GM19193 (cell line): ENCODE results near the gene TMEM119.

ENCODE experiments used
- POLR2A ChIP-seq: IDR thresholded peaks from 4 replicates; pipeline ENCODE4 v1.6.1; 2011; ENCODE audit not compliant: insufficient read depth, insufficient read length; ENCODE audit errors: extremely low read depth

TMEM119 gene

DNA sequence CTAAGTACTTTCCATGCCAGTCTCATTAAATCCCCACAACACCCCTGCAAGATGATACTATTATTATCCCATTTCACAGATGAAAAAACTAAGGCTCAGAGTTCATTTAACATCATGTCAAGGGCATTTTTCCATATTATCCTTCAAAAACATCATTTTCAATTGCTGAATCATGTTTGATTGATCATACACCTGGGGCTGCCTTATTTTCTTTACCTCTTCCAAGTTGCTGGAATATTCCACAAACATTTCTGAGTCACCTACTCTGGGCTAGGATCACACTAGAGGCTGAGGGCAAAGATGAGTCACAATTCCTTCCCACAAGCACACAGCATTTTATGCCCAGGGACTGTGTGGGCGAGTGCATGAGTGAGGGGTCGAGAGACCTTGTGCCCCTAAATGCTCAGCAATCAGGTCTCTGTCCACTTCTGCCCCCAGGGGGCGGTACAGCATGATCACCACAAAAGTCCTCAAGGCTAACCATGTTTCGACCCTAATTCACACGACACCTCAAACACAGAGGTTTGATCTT lies 14.1 kb upstream of the TMEM119 start:
- TF ChIP-seq POLR2A = no peak

DNA sequence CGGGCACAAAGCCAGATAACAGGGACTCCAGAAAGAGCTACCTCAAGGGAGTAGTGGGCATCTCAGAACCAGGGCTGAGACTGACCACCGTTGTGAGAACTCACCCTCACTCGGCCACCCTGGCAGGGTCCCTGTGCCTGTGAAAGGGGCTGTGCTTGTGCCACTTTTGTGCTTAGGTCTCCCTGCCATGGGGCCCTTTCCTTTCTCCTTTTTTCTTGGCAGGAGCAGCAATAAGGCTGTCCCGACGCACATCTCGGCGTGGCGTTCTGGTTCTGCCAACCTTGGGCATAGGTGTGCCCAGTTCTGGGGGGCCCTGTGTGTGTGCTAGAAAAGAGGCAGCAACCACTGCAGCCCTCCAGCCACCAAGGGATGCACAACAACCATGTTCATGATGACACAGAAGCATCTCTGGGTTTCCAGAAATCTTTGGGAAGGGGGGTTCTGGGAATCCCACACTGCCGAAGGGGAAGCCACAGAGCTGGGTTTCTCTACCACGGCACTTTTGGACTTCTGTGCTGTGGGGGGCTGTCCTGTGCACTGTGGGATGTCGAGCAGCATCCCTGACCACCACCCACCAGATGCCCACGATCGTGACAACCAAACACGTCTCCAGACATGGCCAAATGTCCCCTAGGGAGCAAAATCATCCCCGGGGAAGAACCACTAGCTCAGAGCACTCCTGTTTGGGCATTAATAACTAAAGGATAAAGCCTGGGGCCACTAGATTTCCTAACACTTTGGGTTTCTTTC lies 13.1 kb upstream of the TMEM119 start:
- TF ChIP-seq POLR2A = no peak

DNA sequence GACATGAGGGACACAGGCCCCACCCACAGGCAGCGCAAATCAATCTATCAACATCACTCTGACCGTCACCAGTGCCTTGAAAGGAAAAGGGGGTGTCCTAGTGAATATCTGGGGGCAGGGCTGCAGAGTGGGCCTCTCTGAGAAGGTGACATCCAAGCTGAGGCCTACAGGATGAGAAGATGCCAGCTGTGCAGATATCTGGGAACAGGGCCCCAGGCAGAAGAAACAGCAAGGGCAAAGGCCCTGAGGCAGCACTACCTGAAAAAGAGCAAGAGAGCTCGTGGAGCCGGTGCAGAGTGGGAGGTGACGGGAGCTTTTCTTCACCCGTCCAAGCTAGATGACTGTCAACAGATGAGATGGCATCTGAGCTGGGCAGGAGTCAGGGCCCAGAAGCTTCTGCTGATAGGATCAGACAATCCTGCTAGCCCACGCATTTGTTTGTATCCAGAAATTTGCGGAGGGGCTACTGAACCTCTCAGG lies 12.5 kb upstream of the TMEM119 start:
- no peak for TF ChIP-seq POLR2A

DNA sequence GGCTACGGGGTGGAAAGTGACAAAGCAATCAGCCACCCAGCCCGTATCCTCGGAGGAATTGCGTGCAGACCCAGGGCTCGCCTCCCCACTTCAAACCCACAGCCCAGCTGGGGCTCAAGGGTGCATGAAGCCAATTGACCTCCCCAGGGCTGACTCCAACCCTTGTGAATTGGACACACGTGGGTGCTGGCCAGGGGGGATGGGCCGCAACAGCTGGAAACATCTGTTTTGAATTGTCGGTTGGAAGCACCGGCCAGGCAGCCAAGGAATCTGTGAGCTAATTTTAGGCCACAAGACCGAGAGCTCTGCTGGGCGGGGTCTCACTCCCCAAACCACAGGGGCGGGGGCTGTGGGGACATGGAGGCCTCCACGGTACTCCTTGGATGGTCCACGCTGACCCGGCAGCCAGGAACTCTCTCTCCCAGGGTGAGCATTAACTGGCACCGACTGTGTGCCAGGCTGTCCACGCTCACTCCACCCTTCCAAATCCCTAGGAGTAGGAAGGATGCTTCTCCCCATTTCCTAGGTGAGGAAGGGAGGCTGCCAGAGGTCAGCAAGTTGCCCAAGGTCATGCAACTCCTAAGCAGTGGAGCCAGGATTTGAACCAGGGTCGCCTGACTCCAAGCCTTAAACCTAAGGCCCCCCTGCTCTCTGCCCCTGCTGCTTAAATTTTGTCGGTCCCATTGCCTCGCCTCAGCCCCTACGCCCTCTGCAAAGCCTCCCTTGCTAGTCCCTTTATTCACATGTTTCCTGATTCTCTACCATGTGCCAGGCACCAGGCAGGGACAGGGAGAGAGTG lies 11.9 kb upstream of the TMEM119 start:
- no peak for TF ChIP-seq POLR2A

DNA sequence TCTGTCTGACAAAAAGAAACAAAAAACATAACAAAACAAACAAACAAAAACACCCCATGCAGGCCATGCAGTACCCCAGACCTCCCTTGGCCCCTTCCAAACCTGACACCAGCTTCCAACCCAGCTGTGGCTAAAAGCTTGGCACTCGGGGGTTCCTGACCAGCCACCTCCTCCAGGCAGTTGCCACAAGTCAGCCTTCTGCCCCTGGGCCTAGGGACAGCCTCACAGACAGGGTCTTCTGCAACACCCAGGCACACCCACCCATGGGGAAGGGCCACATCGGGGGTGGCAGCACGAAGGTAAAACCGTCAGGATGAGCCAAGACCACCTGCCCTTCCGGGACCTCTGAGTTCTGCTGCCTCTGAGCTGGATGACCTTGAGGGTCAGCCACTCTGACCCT lies 10.7 kb upstream of the TMEM119 start:
- TF ChIP-seq POLR2A = no peak

DNA sequence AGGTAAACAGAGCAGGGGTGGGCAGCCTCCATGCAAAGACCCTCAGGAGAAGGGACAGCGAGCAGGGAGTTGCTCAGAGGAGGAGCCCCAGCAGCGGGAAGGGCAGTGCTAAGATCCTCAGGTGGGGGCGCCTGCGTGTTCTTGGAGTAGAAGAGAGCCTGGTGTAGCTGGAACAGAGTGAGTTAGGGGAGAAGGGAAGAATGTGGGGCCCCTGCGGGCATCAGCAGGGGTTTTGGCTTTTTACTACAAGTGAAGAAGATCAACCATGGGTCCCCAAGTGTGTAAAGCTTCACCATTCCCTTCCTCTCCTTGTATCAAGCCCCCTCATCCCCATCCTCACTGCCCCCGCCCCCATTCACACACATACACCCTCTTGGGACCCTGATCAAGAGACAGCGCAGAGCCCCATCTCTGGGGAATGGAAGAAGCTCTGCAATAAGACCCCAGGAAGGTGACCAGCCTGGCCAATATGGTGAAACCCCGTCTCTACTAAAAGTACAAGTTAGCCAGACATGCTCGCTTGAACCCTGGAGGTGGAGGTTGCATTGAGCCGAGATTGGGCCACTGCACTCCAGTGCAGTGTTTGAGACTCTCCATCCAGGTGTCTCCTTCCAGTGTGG lies 10.2 kb upstream of the TMEM119 start:
- no peak for TF ChIP-seq POLR2A

DNA sequence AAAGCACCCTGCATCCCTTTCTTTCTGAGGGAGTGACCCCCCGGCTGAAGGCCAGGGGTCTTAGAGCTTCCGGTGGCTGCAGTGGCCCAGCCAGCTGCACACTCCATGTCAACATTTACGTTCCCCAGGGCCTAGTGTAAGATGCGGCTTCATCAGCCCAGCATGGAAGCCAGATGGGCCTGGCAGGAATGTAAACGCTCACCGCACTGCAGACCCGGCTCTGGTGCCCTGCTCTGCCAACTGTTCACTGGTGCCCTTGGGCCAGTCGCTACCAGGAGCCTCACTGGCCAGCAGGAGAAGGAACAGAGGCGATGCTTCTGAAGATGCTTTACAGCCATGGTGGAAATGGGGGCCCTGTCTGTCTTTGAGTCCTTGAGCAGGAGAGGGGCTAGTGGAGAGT lies 8.6 kb upstream of the TMEM119 start:
- no peak for TF ChIP-seq POLR2A

DNA sequence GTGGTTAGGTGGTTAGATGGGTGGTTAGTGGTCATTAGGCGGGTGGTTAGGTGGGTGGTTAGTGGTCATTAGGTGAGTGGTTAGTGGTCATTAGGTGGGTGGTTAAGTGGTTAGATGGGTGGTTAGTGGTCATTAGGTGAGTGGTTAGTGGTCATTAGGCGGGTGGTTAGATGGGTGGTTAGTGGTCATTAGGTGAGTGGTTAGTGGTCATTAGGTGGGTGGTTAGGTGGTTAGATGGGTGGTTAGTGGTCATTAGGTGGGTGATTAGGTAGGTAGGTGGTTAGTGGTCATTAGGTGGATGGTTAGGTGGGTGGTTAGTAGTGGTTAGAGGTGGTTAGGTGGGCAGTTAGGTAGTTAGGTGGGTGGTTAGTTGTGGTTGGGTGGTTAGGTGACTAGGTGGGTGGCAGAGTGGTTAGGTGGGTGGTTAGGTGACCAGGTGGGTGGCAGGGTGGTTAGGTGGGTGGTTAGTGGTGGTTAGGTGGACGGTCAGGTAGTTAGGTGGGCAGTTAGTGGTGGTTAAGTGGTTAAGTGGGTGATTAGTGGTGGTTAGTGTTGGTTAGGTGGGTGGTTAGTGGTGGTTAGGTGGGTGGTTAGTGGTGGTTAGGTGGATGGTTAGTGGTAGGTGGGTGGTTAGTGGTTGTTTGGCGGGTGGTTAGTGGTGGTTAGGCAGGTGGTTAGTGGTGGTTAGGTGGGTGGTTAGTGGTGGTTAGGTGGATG lies 8.0 kb upstream of the TMEM119 start:
- TF ChIP-seq POLR2A = no peak

DNA sequence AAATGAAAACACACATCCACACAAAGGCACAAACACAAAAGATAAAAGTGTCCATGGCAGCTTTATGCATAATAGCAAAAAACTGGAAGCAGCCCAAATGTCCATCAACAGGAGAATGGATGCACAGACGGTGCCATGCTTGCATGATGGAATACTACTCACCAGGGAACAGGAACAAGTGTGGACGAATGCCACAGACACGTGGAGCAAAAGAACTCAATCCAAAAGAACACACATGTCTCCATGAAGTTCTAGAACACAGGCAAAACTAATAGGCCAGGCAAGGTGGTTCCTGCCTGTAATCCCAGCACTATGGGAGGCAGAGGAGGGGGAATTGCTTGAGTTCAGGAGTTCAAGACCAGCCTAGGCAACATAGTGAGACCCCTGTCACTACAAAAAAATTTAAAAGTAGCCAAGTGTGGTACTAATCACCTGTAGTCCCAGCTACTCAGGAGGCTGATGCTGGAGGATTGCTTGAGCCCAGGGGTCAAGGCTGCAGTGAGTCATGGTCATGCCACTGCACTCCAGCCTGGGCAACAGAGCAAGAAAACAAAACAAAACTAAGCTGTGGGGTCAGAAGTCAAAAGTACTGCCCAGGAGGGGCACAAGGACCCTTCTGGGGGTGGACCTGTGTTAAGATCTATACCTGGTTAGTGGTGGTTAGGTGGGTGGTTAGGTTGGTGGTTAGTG lies 7.3 kb upstream of the TMEM119 start:
- TF ChIP-seq POLR2A = no peak

DNA sequence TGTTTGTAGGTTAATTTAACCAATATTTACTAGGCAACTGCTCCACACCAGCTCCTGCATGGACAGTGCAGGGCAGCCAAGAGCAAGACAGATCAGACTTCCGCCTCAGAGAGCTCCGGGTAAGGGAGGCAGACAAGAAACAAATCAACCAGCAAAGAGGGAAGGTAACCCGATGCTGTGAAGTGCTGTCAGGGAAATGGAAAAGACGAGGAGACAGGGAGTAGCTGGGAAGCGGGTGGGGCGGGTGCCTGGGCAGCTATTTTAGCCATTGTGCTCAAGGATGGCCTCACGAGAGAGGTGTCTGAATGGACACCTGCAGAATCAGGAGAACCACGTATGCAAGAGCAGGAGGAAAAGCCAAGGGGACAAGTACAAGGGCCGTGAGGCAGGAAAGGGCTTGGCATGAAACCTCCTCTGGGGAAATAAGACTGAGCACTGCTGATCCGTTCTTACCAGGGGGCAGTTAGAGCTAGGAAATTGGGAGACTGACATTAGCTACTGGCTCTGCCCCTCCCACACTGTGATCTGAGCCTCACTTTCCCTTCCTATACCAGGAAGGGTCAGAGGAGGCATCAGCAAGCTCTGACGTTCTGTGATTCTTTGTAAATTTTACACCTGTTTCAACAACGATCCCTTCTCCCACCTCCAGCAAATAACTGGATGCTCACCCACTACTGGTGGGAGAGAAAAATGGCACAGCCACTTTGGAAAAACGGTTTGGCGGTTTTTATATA lies 6.5 kb upstream of the TMEM119 start:
- no peak for TF ChIP-seq POLR2A

DNA sequence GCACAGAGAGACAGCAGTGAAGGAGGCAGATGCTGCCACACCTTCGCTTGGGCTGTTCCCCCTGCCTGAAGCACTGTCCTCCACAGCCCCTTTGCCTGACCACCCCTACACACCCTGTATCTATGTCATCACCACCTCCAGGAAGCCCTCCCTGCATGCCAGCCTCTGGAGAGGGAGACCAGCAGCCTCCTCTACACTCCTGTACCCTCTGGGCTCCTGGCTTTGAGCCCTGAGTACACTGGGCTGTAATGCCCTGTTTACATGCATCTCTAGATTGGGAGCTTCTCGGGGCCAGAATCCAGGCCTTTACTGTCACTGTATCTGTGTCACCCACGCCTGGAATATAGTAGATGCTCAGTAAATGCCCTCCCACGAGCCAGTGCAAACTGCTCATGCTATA lies 5.9 kb upstream of the TMEM119 start:
- no peak for TF ChIP-seq POLR2A

DNA sequence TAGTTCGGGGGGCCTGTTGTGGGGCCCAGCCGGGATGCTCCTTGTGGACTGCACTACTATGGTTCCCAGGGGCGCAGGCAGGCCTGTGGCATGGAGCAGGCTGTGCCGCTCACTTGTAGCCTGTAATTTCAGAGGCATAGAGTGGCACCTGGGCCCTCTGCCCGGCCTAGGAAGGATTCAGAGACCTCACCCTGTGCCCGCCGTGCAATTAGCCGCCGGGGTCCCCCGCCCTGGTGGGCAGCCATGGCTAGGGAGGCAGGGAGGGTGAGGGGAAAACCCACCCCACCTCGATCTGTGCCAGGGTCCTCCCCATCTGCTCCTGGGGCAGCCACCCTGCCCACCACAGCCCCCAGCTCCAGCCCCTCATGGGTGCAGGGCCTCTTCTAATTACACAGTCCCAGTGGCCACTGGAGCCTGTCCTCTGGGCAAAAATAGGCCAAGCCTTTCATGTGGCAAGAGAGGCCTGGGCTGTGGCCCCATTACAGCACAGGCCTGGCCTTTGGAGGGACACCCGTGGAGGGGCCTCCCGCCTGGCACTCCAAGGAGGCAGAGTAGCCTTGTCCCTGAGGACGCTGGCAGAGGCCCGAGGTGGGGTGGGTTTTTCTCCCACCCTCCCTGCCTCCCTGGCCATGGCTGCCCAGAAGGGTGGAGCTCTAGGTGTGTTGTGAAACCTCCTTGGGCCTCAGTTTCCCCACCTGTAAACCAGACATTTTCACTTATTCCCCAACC lies 5.3 kb upstream of the TMEM119 start:
- no peak for TF ChIP-seq POLR2A

DNA sequence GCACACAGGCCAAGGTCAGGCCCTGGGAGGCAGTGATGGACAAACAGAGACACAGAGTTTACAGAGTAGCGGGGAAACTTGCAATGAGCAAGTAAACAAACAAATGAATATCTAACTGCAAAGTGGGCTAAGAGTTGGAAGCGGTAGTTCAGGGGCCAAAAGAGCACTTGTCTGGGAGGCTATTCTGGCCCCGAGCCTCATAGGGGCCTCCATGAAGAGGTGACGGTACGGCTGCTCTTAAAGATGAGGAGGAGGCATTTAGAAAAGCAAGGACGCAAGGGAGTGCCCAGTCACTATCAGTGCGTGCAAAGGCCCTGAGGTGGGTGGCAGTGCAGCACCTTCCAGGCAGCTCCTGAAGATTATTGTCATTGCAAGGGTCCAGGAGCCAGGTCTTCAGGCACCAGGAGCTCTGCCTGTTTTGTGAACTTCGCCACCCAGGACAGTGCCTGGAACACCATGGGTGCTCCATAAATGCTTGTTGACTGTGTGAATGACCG lies 4.4 kb upstream of the TMEM119 start:
- no peak for TF ChIP-seq POLR2A
